Smooth muscle cell of the brain vasculature (primary cell): ENCODE data around the gene TMEM175.

Experiments
- DNase-seq: peaks from one replicate; pipeline ENCODE4 v3.0.0-alpha.2; 2012; ENCODE audit warnings: low read depth, low spot score

TMEM175 gene

GRCh38 chr4:899556-899906 lies 32.7 kb upstream of the TMEM175 start:
- no peak for DNase-seq

GRCh38 chr4:900073-900472 lies 32.2 kb upstream of the TMEM175 start:
- DNase-seq = no peak

GRCh38 chr4:900721-901120 lies 31.5 kb upstream of the TMEM175 start:
- no peak for DNase-seq

GRCh38 chr4:901192-901910 lies 30.9 kb upstream of the TMEM175 start:
- no peak for DNase-seq

GRCh38 chr4:903066-904046 lies 28.9 kb upstream of the TMEM175 start:
- DNase-seq = no peak

- no peak for DNase-seq
Observed at GRCh38 chr4:905485-906338, 26.5 kb upstream of the TMEM175 start.

GRCh38 chr4:906339-907102 lies 25.7 kb upstream of the TMEM175 start:
- DNase-seq = no peak

GRCh38 chr4:907103-907400 lies 25.2 kb upstream of the TMEM175 start:
- no peak for DNase-seq

GRCh38 chr4:907691-908425 lies 24.4 kb upstream of the TMEM175 start:
- DNase-seq = no peak

- no peak for DNase-seq
Observed at GRCh38 chr4:909131-909571, 23.1 kb upstream of the TMEM175 start.

- no peak for DNase-seq
Observed at GRCh38 chr4:909821-910220, 22.4 kb upstream of the TMEM175 start.

GRCh38 chr4:910366-911091 lies 21.7 kb upstream of the TMEM175 start:
- no peak for DNase-seq

- DNase-seq = no peak
Observed at GRCh38 chr4:911221-911751, 21.0 kb upstream of the TMEM175 start.

GRCh38 chr4:911871-912490 lies 20.3 kb upstream of the TMEM175 start:
- DNase-seq = no peak

- no peak for DNase-seq
Observed at GRCh38 chr4:912548-913279, 19.5 kb upstream of the TMEM175 start.

GRCh38 chr4:913280-913618 lies 19.0 kb upstream of the TMEM175 start:
- no peak for DNase-seq

GRCh38 chr4:914531-914930 lies 17.7 kb upstream of the TMEM175 start:
- DNase-seq = no peak

GRCh38 chr4:915041-915474 lies 17.2 kb upstream of the TMEM175 start:
- DNase-seq = no peak

- no peak for DNase-seq
Observed at GRCh38 chr4:915595-915994, 16.7 kb upstream of the TMEM175 start.
